Upper lobe of left lung (tissue), 6 donors: ENCODE data around the gene SENP7. TPM values are rescaled to one million over a fixed set of nuclear protein-coding genes. Genes with fewer than 3 reads are reported as not detected.

Experiments
- ATAC-seq, 2 donors: fragments of 200-7000 bp; cut with Tn5 transposase; one replicate each; pipeline ENCODE4 v1.9.1; 2022; ENCODE audit warnings: mild to moderate bottlenecking in 2 of 2, moderate library complexity in 2 of 2; ENCODE audit not compliant: low FRiP score in 2 of 2
- DNase-seq, 2 donors: peaks; one replicate each; pipeline ENCODE4 v3.0.0-alpha.2; 2019 to 2020
- H3K27ac ChIP-seq, 4 donors: fragments of 200-600 bp; sonication (generic); one replicate each; pipeline ENCODE4 v1.5.1; 2016 to 2019
- H3K27me3 ChIP-seq, 4 donors: fragments of 200-600 bp; sonication (generic); one replicate each; pipeline ENCODE4 v1.5.1; 2017 to 2019
- H3K36me3 ChIP-seq, 4 donors: fragments of 200-600 bp; sonication (generic); one replicate each; pipeline ENCODE4 v1.5.1; 2016 to 2019
- H3K4me1 ChIP-seq, 4 donors: fragments of 200-600 bp; sonication (generic); one replicate each; pipeline ENCODE4 v1.5.1; 2018 to 2019
- H3K4me3 ChIP-seq, 4 donors: fragments of 200-600 bp; sonication (generic); one replicate each; pipeline ENCODE4 v1.5.1; 2017 to 2019; ENCODE audit warnings: mild to moderate bottlenecking in 2 of 4, moderate library complexity in 1 of 4
- H3K9me3 ChIP-seq, 4 donors: fragments of 200-600 bp; sonication (generic); one replicate each; pipeline ENCODE4 v1.5.1; 2018 to 2019
- CTCF ChIP-seq, 6 experiments: fragments of 450-650 bp in 4 of 6; fragments of 200-600 bp in 2 of 6; sonication (generic) in 2 of 6; IDR thresholded peaks; one replicate each; pipeline ENCODE4 v1.5.1; 2016 to 2019; ENCODE audit warnings: antibody characterized with exemption in 6 of 6
- EP300 ChIP-seq, 4 donors: sonication (generic); formaldehyde crosslinking; IDR thresholded peaks; one replicate each; pipeline ENCODE4 v1.5.1; 2017; ENCODE audit warnings: antibody characterized with exemption in 4 of 4, control low read depth in 2 of 4
- POLR2A ChIP-seq, 4 donors: fragments of 450-650 bp; IDR thresholded peaks; one replicate each; pipeline ENCODE4 v1.5.1; 2016 to 2017; ENCODE audit warnings: antibody characterized with exemption in 4 of 4, mild to moderate bottlenecking in 2 of 4
- POLR2AphosphoS5 ChIP-seq, 2 donors: sonication (generic); formaldehyde crosslinking; IDR thresholded peaks; one replicate each; pipeline ENCODE4 v1.5.1; 2017; ENCODE audit warnings: antibody characterized with exemption in 2 of 2
- WGBS, 2 donors: methylation state at CpG; one replicate each; pipeline ENCODE4 v1.1.5; 2017 to 2018; 5-methylcytosine and 5-hydroxymethylcytosine counted together
- total RNA-seq, 6 donors: library from RNA; depleted of rRNA in 4 of 6; stranded (reverse); fragments of >200 nt in 4 of 6; gene quantifications; one replicate each; pipeline versions ENCODE4 v1.1.0 to v1.2.1, GENCODE V29; 2016 to 2021
- donor health status: DM: no; HTN: no; CAD: no; lungs with moderate emphysema.
- donor health status: DM: no; HTN: yes; CAD: no; lungs with severe emphysema.

SENP7 gene
- total RNA-seq, 6 donors from 2014 or later, result 6.0 to 34.6 (median 14.3) TPM

GRCh38 chr3:101512396-101512645, 691 bp downstream of the SENP7 start:
- DNase-seq, result no peak
- WGBS, 2 donors, result 1% methylated on average over 9 of the region's 9 CpGs
- Histone ChIP-seq H3K27ac (peak overlapping the region; percentile 89 to 98 (median 95)), H3K4me1 (peaks cover 7 to 16% (median 14%) of the 10 kb centered on the region in 4 donors), H3K4me3 (peak overlapping the region; percentile 67 to 90 (median 83)), H3K27me3 (no peaks in the 10 kb centered on the region), H3K9me3 (no peaks in the 10 kb centered on the region), H3K36me3 (no peaks in the 10 kb centered on the region)
- TF ChIP-seq POLR2AphosphoS5 (IDR thresholded peaks at IDR 0.05) (no peak), POLR2A (IDR thresholded peaks at IDR 0.05) (no peak), CTCF (IDR thresholded peaks at IDR 0.05) (no peak), EP300 (IDR thresholded peaks at IDR 0.05) (no peak)
- ATAC-seq, result peak in 1 of 2 donors; percentile 38

GRCh38 chr3:101509811-101510210, 3.2 kb downstream of the SENP7 start:
- no peak for ATAC-seq
- no peaks in the 10 kb centered on the region for H3K27me3 ChIP-seq
- H3K4me1 ChIP-seq, result peaks cover 7 to 16% (median 14%) of the 10 kb centered on the region in 4 donors
- H3K9me3 ChIP-seq, result no peaks in the 10 kb centered on the region
- DNase-seq, result no peak
- no peak overlapping the region for H3K4me3 ChIP-seq
- WGBS, 2 donors, result 75 to 86% methylated on average over 3 of the region's 3 CpGs
- no peak for TF ChIP-seq EP300 (IDR thresholded peaks at IDR 0.05)
- no peak for TF ChIP-seq POLR2A (IDR thresholded peaks at IDR 0.05)
- no peak for TF ChIP-seq POLR2AphosphoS5 (IDR thresholded peaks at IDR 0.05)
- TF ChIP-seq CTCF (IDR thresholded peaks at IDR 0.05), result no peak
- H3K36me3 ChIP-seq, result no peaks in the 10 kb centered on the region
- H3K27ac ChIP-seq, result no peak overlapping the region

- Histone ChIP-seq H3K9me3 (no peaks in the 10 kb centered on the region), H3K4me1 (peaks cover 7 to 16% (median 14%) of the 10 kb centered on the region in 4 donors), H3K36me3 (no peaks in the 10 kb centered on the region), H3K27me3 (no peaks in the 10 kb centered on the region), H3K27ac (no peak overlapping the region), H3K4me3 (no peak overlapping the region)
- 93% methylated on average over 3 of the region's 3 CpGs for WGBS, 2 donors
- ATAC-seq, result no peak
- DNase-seq, result no peak
- no peak for TF ChIP-seq CTCF (IDR thresholded peaks at IDR 0.05)
- TF ChIP-seq EP300 (IDR thresholded peaks at IDR 0.05), result no peak
Observed at GRCh38 chr3:101509281-101509680, 3.7 kb downstream of the SENP7 start.

GRCh38 chr3:101501783-101502182, 11.2 kb downstream of the SENP7 start:
- no peak for DNase-seq
- no peak for ATAC-seq
- H3K27ac ChIP-seq, result no peak overlapping the region
- H3K36me3 ChIP-seq, result no peaks in the 10 kb centered on the region
- H3K27me3 ChIP-seq, result no peaks in the 10 kb centered on the region
- H3K4me3 ChIP-seq, result no peak overlapping the region
- H3K4me1 ChIP-seq, result no peaks in the 10 kb centered on the region
- no peaks in the 10 kb centered on the region for H3K9me3 ChIP-seq
- no peak for TF ChIP-seq POLR2AphosphoS5 (IDR thresholded peaks at IDR 0.05)
- TF ChIP-seq CTCF (IDR thresholded peaks at IDR 0.05), result no peak
- WGBS, 2 donors, result 86 to 95% methylated on average over 3 of the region's 3 CpGs

- Histone ChIP-seq H3K27me3 (no peaks in the 10 kb centered on the region), H3K4me3 (no peak overlapping the region), H3K9me3 (no peaks in the 10 kb centered on the region), H3K27ac (no peak overlapping the region), H3K4me1 (no peaks in the 10 kb centered on the region), H3K36me3 (no peaks in the 10 kb centered on the region)
- TF ChIP-seq POLR2AphosphoS5 (IDR thresholded peaks at IDR 0.05) (no peak), CTCF (IDR thresholded peaks at IDR 0.05) (no peak), EP300 (IDR thresholded peaks at IDR 0.05) (no peak), POLR2A (IDR thresholded peaks at IDR 0.05) (no peak)
- ATAC-seq, result no peak
- 95 to 100% methylated on average over 1 of the region's 1 CpG for WGBS, 2 donors
- DNase-seq, result no peak
Observed at GRCh38 chr3:101500208-101500607, 12.8 kb downstream of the SENP7 start.
